KBM-7 (cell line): ENCODE data around the gene PTGES2.
"Not testable (repeated sequence)": the region's sequence is repeated elsewhere in the genome, so short reads cannot be mapped to it uniquely, and the experiment has no call there.

Experiments
- DNase-seq: peaks from one replicate; pipeline ENCODE4 v3.0.0-alpha.2; 2015
- in situ Hi-C: fragments of 300-500 bp; cut with MboI; formaldehyde crosslinking; loops from 2 replicates; pipeline ENCODE4 v1.14.3; 2020; ENCODE audit warnings: low sequenced_read_pairs, low pct_unique_long_range_greater_than_20kb, mixed read lengths

The PTGES2 gene

GRCh38 chr9:128073253-128073886 lies 54.2 kb downstream of the PTGES2 start:
- no peak for DNase-seq
- in situ Hi-C loops: no loop called here

GRCh38 chr9:128072144-128073021 lies 55.1 kb downstream of the PTGES2 start:
- in situ Hi-C loops: no loop called here
- peak; percentile 93 for DNase-seq

DNA sequence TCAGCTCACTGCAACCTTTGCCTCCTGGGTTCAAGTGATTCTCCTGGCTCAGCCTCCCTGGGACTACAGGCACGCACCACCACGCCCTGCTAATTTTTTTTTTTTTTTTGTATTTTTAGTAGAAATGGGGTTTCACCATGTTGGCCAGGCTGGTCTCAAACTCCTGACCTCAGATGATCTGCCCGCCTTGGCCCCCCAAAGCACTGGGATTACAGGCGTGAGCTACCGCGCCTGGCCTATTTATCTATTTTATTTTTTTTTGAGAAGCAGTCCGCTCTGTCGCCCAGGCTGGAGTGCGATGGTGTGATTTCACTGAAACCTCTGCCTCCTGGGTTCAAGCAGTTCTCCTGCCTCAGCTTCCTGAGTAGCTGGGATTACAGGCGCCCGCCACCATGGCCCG lies 56.1 kb downstream of the PTGES2 start:
- in situ Hi-C loops, DNase-seq: not testable (repeated sequence)

DNA sequence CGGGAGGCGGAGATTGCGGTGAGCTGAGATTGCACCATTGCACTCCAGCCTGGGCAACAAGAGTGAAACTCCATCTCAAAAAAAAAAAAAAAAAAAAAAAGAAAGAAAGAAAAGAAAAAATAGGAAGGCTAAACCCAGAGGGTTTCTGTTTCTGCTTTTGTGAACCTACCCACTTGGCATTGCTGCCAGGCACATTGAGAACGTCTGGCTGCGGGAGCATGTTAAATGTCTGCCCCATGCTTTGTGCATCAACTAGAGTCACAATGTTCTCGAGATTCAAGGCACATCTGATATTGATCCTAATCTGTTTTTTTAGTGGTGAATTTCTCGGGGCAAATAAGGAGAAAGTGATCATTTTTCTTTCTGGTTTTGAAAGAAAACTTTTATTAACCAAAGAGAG lies 56.7 kb downstream of the PTGES2 start:
- no peak for DNase-seq
- in situ Hi-C loops: no loop called here
